Fibroblast of the aortic adventitia (primary cell): ENCODE data around the gene PCSK5. TPM values are rescaled to one million over a fixed set of nuclear protein-coding genes. Genes with fewer than 3 reads are reported as not detected.

Experiments used
- DNase-seq: peaks from one replicate; pipeline ENCODE4 v3.0.0-alpha.2; 2010; ENCODE audit warnings: low read depth
- H3K4me3 ChIP-seq: 2 replicates; pipeline ENCODE4 v1.5.1; 2011; ENCODE audit warnings: low read depth, mild to moderate bottlenecking, control low read depth, low read length, moderate library complexity
- total RNA-seq: library from RNA; depleted of rRNA; stranded (reverse); fragments of >200 nt; gene quantifications from 2 replicates; pipeline ENCODE4 v1.2.3, GENCODE V29; 2012; ENCODE audit warnings: low replicate concordance
- TF ChIP-seq, protein P1 (sequence below): IDR thresholded peaks from 2 replicates; pipeline ENCODE4 v1.5.1; 2011; ENCODE audit warnings: mild to moderate bottlenecking, low read length, control low read depth, inconsistent platforms; ENCODE audit not compliant: insufficient read depth

PCSK5 gene
- total RNA-seq, 1 donor: 3.6 TPM

DNA sequence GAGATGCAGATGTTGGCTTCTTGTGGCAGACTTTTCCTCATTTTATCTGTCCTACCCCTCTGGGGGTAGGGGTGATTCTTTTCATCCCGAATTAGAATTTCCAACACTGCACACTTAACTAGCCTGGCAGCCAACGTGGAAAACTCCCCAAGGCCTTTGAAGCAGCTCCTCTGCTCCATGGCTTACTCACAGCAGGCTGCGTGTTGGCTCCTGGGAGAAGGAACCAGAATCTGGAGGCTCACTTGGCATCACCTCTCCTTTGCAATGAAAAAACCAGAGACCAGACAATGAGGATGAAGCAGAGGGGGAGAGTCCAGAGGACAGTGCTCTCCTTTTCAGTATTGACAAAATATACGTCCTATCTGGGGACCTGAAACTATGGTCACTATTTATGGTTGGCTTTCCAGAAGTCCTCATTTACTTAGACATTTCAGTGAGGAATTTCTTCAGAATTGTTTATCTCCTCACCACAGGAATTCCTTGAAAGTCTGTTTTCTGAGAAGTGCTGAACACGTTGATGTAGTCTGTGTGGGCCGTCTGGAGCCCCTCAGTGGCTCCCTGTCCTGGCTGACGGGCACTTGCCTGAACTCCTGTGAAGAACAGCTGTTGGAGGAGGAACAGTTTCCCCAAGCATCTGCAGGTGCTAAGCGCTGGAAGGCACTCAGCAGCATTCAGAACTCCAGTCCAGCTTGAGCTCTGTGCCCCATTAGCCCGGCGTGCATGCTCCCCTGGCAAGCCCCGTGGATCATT, 272.5 kb downstream of the PCSK5 start:
- H3K4me3 ChIP-seq: no peak overlapping the region
- DNase-seq: peak; percentile 51
- TF ChIP-seq, protein P1, sequence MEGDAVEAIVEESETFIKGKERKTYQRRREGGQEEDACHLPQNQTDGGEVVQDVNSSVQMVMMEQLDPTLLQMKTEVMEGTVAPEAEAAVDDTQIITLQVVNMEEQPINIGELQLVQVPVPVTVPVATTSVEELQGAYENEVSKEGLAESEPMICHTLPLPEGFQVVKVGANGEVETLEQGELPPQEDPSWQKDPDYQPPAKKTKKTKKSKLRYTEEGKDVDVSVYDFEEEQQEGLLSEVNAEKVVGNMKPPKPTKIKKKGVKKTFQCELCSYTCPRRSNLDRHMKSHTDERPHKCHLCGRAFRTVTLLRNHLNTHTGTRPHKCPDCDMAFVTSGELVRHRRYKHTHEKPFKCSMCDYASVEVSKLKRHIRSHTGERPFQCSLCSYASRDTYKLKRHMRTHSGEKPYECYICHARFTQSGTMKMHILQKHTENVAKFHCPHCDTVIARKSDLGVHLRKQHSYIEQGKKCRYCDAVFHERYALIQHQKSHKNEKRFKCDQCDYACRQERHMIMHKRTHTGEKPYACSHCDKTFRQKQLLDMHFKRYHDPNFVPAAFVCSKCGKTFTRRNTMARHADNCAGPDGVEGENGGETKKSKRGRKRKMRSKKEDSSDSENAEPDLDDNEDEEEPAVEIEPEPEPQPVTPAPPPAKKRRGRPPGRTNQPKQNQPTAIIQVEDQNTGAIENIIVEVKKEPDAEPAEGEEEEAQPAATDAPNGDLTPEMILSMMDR: no peak

DNA sequence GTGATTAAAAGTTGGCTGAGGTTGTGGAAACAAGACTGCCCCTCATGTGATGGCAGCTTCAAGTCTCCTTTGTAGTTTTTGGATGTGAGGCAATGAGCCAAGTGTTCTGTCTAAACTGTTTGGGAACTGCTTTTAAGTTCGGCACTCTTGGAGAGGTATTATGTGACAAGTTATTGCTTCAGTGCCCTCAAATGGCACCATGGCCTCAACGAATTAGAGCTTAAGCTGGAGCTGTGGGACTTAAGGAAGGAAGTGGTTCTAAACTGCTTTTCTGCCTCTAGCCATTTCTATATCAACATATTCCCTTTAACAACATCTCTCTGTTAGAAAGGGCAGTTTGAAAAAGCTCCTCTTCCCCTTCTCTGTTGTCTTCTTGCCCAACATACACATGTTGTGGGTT, 276.1 kb downstream of the PCSK5 start:
- no peak for DNase-seq
- TF ChIP-seq, protein P1: no peak
- no peak overlapping the region for H3K4me3 ChIP-seq

- DNase-seq: no peak
- H3K4me3 ChIP-seq: no peak overlapping the region
- TF ChIP-seq, protein P1: no peak
These were observed 285.7 kb downstream of the PCSK5 start for GRCh38 chr9:76176171-76176570.

DNA sequence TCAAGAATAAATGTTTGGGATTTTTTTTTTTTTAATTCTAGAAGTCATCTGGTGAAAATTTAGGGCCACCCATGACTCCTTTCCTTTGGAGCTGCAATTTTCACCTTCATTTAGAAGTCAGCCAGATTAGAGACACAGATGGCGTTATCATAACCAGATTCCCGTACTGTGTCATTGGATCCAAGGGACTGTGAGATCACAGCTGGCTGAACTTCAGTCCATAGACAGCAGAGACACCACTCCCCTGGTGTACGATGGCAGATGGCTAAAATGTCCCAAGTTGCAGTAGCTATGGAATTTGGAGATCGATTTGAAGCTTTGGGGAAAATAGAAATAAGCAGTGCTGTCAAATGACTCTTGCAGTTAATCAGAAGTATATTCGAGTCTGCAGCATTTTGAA, 287.5 kb downstream of the PCSK5 start:
- no peak for DNase-seq
- H3K4me3 ChIP-seq: no peak overlapping the region
- TF ChIP-seq, protein P1: no peak

GRCh38 chr9:76180541-76180940, 290.1 kb downstream of the PCSK5 start:
- TF ChIP-seq, protein P1: no peak
- DNase-seq: peak; percentile 55
- no peak overlapping the region for H3K4me3 ChIP-seq

DNA sequence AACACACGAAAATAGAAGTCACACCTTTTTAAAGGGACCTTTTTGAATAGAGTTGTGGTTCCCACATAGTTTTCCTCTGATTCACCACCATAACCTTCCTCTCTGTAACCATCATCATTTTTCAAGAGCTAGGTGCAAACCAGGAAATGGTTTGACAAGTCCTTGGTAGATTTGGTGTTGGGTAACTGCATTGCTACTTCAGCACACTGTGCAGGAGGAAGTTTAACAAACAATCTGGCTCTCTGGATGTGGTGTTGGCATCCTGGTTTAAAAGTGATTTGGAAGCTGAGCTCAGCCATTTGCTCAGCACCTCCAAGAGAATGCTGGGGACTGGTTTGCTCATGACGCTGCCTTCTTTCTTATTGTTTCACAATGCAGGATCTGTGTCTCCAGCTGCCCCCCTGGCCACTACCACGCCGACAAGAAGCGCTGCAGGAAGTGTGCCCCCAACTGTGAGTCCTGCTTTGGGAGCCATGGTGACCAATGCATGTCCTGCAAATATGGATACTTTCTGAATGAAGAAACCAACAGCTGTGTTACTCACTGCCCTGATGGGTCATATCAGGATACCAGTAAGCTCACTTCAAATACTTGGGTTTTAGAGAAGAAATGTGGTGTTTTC, 290.7 kb downstream of the PCSK5 start:
- peak; percentile 60 for DNase-seq
- TF ChIP-seq, protein P1: no peak
- H3K4me3 ChIP-seq: no peak overlapping the region
